HG02759 (cell line): ENCODE results near the gene ADIPOQ.
"Not testable (repeated sequence)": the region's sequence is repeated elsewhere in the genome, so short reads cannot be mapped to it uniquely, and the experiment has no call there.

Experiments used
- ATAC-seq: cut with Tn5 transposase; IDR thresholded peaks from one replicate; pipeline ENCODE4 v1.9.1; 2021; ENCODE audit warnings: mild to moderate bottlenecking, moderate library complexity; ENCODE audit not compliant: unreplicated experiment

Gene ADIPOQ

DNA sequence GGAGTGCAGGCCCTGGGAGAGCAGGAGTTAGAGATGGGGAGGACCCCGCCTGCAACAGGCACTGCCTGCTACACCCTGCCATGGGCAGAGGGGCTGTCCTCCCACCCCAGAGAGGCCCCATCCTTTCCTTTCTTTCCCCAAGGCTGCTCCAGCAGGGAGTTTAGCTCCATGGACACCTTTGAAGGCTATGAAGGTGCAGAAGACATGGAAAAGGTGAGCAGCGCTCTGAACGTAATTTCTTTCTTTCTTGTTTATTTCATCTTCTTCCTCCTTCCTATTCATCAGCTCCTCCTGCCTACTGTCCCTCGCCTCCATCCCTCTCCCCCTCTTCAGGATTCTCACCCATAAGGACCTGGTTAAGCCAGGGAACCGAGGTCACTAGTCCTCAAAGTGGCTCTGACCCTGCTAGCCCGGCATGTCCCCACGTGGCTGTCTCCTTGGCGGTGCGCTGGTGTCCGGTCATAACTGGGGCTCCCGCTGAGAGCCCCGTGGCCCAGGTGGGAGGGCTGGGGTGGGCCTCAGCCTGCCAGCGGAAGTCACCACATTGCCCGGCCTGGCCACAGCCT lies 16.0 kb upstream of the ADIPOQ start:
- no peak for ATAC-seq

DNA sequence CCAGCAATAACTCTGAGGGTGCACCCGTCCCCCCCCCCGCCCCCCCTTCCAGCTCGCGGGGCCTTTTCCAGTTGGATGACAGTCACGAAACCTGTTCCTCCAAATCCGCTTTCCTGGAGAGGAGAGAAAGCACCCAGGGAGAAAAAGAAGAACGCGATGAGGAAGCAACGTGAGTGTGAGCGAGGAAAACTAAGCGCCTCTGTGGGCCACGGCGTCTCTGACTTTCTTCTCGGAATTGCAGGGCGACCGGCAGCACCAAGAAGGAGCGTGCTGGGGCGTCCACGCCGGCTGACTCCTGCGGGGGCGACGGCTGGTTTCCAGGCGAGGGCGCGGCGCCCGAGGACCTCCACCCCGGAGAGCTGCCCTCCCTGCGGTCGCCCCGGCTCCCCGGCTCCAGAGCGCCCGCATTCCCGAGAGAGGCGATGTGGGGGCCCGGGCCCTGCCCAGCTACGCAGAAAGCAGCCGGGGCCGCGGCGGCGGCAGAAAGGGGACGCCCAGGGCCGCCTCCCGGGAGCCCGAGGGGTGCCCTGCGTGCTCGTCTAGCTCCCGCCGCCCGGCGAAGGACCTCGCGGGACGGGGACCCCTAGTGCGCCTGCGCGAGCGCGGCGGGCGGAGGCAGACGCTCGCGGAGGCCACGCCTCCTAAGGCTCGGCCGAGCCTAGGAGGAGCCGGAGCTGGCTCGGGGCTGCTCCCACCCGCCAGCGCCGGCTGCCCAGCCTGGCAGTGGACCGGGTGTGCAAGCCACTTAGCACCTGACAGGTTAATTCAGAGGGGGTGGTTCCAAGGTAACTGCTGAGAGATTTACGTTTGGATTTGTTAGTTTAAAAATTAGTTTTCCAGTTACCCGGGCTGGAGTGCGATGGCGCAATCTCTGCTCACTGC lies 15.3 kb upstream of the ADIPOQ start:
- ATAC-seq = peak; percentile 94

- no peak for ATAC-seq
These were observed 14.2 kb upstream of the ADIPOQ start for GRCh38 chr3:186828340-186828739.

DNA sequence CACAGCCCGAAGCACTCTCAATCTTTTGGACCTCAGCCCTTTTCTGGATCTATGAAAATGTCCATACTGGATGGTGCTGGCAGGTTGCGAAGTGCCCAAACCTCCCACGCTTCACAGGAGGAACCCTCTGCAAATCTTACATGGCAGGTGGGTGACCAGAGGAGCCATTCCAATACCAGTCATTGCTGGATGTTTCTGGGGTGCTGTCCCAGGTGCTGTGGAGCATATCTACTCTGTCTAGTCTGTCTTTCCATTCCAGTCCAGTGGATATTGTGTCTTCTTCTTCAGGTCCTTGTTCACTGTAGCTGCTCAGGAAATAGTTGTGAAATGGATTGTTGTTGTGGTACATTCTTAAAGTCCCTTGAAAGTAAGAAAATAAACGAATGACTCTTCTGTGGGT lies 10.7 kb upstream of the ADIPOQ start:
- no peak for ATAC-seq

GRCh38 chr3:186832276-186832675 lies 10.2 kb upstream of the ADIPOQ start:
- no peak for ATAC-seq

DNA sequence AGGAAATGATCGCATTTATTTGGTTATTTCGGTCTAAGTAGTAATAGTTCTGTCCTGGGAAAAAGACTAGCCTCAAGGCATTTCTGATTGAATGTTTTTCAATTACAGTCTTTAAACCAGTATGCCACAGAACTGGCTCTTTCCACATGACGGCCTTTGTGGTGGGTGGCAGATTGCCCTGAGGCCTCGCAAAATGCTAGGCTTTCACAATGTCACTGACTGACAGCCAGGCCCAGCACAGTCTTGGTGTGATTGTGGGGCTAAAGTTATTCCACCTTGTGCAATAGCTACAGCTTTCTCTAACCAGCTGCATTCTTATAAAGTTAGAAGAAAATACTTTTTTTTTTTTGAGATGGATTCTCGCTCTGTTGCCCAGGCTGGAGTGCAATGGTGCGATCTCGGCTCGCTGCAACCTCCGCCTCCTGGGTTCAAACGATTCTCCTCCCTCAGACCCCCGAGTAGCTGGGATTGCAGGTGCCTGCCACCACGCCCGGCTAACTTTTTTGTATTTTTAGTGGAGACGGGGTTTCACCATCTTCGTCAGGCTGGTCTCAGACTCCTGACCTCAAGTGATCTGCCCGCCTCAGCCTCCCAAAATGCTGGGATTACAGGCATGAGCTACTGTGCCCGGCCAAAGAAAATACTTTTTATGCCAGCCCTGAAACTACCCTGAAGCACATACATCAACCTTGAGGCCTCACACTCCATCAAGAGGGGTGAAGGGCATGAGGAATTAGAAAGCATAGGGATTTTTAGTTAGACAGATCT lies 2.5 kb upstream of the ADIPOQ start:
- no peak for ATAC-seq

- no peak for ATAC-seq
These were observed 890 bp upstream of the ADIPOQ start for GRCh38 chr3:186841620-186842019.

DNA sequence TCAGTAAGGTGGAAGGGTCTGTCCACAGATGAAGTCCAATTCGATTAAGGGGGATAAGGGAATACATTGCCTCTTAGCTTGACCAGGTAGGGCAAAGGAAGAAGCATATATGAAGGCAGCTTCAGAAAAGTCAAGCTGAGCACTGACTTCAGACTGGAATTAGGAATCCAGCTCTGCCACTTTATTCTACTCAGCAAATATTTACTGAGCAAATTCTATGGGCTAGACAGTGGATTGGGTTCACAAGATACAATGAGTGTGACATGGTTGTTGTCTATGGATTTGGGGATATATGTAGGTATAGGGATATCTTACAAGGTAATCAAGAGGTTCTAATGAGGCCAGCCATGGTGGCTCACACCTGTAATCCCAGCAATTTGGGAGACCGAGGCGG lies 526 bp downstream of the ADIPOQ start:
- ATAC-seq = no peak

DNA sequence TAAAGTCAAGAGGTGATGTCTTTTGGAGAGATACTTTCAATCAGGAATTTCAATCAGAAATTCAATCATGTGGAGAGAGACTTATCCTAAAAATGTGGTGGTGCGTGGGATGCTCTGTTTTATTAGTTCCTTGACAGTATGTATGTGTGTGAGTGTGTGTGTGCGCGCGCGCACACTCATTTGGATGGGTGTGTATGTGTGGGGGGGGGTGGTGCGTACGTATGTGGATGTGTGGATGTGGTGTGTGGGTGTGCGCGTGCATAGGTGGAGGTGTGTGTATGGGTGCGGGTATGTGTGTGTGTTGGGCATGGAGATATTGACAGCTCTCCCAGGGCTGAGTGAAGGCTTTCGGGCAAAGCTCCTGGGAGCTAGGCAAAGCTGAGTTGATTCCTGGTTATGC lies 2.4 kb downstream of the ADIPOQ start:
- no peak for ATAC-seq

GRCh38 chr3:186845756-186846155 lies 3.2 kb downstream of the ADIPOQ start:
- no peak for ATAC-seq

GRCh38 chr3:186847437-186847836 lies 4.9 kb downstream of the ADIPOQ start:
- no peak for ATAC-seq

DNA sequence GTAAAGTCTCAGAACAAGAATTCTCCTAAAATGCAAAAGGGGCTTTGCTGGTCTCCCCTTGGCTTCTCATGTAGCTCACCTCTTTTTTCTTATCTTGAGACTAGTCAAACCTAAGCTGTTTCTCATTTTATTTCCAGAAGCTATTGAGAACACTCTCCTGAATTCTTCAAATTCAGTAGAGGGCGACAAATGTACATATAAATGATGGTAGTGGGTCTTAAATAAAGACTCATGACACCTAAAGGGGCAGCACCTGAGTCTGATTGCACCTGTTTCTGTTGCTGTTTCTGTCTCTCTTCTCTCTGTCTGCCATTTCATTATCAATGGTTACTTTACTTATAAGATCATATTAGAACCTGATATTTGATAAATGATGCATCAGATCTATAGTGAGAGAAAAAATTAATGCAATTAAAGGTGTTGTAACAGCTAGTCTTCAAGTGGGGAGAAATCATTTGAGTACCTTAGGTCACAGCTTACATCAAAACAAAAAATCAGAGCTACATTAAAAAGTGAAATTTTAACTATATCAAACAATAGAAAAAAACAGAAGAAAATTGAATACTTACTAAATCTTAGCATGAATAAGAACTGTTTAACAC lies 7.0 kb downstream of the ADIPOQ start:
- no peak for ATAC-seq

GRCh38 chr3:186851835-186852234 lies 9.3 kb downstream of the ADIPOQ start:
- ATAC-seq = not testable (repeated sequence)

DNA sequence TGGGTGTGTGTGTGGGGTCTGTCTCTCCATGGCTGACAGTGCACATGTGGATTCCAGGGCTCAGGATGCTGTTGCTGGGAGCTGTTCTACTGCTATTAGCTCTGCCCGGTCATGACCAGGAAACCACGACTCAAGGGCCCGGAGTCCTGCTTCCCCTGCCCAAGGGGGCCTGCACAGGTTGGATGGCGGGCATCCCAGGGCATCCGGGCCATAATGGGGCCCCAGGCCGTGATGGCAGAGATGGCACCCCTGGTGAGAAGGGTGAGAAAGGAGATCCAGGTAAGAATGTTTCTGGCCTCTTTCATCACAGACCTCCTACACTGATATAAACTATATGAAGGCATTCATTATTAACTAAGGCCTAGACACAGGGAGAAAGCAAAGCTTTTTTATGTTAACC lies 10.5 kb downstream of the ADIPOQ start:
- ATAC-seq = no peak

DNA sequence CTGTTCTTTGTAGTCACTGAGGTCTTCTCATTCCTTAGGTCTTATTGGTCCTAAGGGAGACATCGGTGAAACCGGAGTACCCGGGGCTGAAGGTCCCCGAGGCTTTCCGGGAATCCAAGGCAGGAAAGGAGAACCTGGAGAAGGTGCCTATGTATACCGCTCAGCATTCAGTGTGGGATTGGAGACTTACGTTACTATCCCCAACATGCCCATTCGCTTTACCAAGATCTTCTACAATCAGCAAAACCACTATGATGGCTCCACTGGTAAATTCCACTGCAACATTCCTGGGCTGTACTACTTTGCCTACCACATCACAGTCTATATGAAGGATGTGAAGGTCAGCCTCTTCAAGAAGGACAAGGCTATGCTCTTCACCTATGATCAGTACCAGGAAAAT lies 11.6 kb downstream of the ADIPOQ start:
- no peak for ATAC-seq

DNA sequence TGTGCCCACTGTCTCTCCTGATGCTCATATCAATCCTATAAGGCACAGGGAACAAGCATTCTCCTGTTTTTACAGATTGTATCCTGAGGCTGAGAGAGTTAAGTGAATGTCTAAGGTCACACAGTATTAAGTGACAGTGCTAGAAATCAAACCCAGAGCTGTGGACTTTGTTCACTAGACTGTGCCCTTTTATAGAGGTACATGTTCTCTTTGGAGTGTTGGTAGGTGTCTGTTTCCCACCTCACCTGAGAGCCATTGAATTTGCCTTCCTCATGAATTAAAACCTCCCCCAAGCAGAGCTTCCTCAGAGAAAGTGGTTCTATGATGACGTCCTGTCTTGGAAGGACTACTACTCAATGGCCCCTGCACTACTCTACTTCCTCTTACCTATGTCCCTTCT lies 12.4 kb downstream of the ADIPOQ start:
- ATAC-seq = no peak

DNA sequence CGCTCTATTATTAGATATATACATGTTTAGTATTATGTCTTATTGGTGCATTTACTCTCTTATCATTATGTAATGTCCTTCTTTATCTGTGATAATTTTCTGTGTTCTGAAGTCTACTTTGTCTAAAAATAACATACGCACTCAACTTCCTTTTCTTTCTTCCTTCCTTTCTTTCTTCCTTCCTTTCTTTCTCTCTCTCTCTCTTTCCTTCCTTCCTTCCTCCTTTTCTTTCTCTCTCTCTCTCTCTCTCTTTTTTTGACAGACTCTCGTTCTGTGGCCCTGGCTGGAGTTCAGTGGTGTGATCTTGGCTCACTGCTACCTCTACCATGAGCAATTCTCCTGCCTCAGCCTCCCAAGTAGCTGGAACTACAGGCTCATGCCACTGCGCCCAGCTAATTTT lies 15.2 kb downstream of the ADIPOQ start:
- no peak for ATAC-seq

DNA sequence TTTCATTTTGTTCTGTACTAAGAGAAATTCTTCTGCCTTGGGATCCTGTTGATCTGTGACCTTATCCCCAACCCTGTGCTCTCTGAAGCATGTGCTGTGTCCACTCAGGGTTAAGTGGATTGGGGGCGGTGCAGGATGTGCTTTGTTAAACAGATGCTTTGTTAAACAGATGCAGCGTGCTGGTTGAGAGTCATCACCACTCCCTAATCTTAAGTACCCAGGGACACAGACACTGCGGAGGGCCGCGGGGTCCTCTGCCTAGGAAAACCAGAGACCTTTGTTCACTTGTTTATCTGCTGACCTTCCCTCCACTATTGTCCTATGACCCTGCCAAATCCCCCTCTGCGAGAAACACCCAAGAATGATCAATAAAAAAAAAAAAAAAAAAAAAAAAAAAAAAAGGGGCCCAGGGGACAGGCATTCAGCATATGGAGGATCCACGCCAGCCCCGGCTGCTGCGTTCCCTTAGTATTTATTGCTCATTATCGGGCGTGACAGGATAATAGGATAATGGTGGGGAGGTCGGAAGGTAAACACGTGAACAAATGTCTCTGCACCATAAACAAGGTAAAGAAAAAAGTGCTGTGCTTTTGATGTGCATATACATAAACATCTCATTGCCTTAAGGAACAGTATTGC lies 22.8 kb downstream of the ADIPOQ start:
- not testable (repeated sequence) for ATAC-seq

- ATAC-seq = not testable (repeated sequence)
These were observed 23.6 kb downstream of the ADIPOQ start for GRCh38 chr3:186866095-186866494.

- ATAC-seq = no peak
These were observed 27.0 kb downstream of the ADIPOQ start for GRCh38 chr3:186869253-186870100.
